Measurements from ENCODE around the gene NR2F1-AS1. TPM values are rescaled to one million over a fixed set of nuclear protein-coding genes. Genes with fewer than 3 reads are reported as not detected.
A peak's percentile ranks its signal among the peaks of the same experiment; 100 is the strongest.

The NR2F1-AS1 gene
- total RNA-seq (2021) = 0.76 to 1.7 TPM (median 1.5 TPM) in 3 replicates
- percentile 33 among the genes with signal in this experiment for Bru-seq, nascent RNA
- long read RNA-seq, experiment 1, partial matches to known transcripts = 0 of 6 reads
- long read RNA-seq, experiment 1, other reads (novel, unspliced or antisense) = 4 of 6 reads
- long read RNA-seq, experiment 2, partial matches to known transcripts = 0 of 4 reads
- long read RNA-seq, experiment 2, other reads (novel, unspliced or antisense) = 2 of 4 reads
- long read RNA-seq, experiment 3 = 0 reads

- Mint-ChIP-seq H3K27me3 (ENCODE audit: low read depth) (peaks cover 10% of the 10 kb centered on the region; the same call in 1 of the 2 replicates), H3K27ac (no peak within 1 kb of the TSS), H3K9me3 (no peaks in the 10 kb centered on the region), H3K4me3 (no peak within 1 kb of the TSS; the same call in 1 of the 2 replicates), H3K36me3 (no peaks in the 10 kb centered on the region), H3K4me1 (peaks cover 33% of the 10 kb centered on the region)
- TF ChIP-seq NFATC4 (CRISPR knock-in tag; IDR thresholded peaks at IDR 0.05) (no peak), NFYB (CRISPR knock-in tag; conservative IDR thresholded peaks at IDR 0.05; ENCODE audit: low read depth) (no peak), MYBL2 (CRISPR knock-in tag; IDR thresholded peaks at IDR 0.05) (no peak), TEAD4 (CRISPR knock-in tag; IDR thresholded peaks at IDR 0.05) (no peak), NR2C2 (CRISPR knock-in tag; IDR thresholded peaks at IDR 0.05) (no peak), ZNF232 (CRISPR knock-in tag; IDR thresholded peaks at IDR 0.05) (no peak), NR3C1 (CRISPR knock-in tag; conservative IDR thresholded peaks at IDR 0.05; ENCODE audit: low read depth) (no peak), FOXK1 (CRISPR knock-in tag; IDR thresholded peaks at IDR 0.05) (no peak), ZBTB21 (CRISPR knock-in tag; IDR thresholded peaks at IDR 0.05; ENCODE audit: borderline replicate concordance) (no peak), ATF2 (CRISPR knock-in tag; IDR thresholded peaks at IDR 0.05; ENCODE audit: borderline replicate concordance, low read depth) (no peak), TCF7 (CRISPR knock-in tag; IDR thresholded peaks at IDR 0.05; ENCODE audit: low read depth) (no peak), ETV6 (CRISPR knock-in tag; IDR thresholded peaks at IDR 0.05) (no peak), TEAD1 (CRISPR knock-in tag; IDR thresholded peaks at IDR 0.05) (no peak), USF1 (CRISPR knock-in tag; IDR thresholded peaks at IDR 0.05) (no peak), E2F5 (CRISPR knock-in tag; IDR thresholded peaks at IDR 0.05) (no peak), NFE2L1 (CRISPR knock-in tag; IDR thresholded peaks at IDR 0.05) (no peak)
- TF ChIP-seq, protein P1, sequence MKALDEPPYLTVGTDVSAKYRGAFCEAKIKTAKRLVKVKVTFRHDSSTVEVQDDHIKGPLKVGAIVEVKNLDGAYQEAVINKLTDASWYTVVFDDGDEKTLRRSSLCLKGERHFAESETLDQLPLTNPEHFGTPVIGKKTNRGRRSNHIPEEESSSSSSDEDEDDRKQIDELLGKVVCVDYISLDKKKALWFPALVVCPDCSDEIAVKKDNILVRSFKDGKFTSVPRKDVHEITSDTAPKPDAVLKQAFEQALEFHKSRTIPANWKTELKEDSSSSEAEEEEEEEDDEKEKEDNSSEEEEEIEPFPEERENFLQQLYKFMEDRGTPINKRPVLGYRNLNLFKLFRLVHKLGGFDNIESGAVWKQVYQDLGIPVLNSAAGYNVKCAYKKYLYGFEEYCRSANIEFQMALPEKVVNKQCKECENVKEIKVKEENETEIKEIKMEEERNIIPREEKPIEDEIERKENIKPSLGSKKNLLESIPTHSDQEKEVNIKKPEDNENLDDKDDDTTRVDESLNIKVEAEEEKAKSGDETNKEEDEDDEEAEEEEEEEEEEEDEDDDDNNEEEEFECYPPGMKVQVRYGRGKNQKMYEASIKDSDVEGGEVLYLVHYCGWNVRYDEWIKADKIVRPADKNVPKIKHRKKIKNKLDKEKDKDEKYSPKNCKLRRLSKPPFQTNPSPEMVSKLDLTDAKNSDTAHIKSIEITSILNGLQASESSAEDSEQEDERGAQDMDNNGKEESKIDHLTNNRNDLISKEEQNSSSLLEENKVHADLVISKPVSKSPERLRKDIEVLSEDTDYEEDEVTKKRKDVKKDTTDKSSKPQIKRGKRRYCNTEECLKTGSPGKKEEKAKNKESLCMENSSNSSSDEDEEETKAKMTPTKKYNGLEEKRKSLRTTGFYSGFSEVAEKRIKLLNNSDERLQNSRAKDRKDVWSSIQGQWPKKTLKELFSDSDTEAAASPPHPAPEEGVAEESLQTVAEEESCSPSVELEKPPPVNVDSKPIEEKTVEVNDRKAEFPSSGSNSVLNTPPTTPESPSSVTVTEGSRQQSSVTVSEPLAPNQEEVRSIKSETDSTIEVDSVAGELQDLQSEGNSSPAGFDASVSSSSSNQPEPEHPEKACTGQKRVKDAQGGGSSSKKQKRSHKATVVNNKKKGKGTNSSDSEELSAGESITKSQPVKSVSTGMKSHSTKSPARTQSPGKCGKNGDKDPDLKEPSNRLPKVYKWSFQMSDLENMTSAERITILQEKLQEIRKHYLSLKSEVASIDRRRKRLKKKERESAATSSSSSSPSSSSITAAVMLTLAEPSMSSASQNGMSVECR (CRISPR knock-in tag; IDR thresholded peaks at IDR 0.05; ENCODE audit: borderline replicate concordance) = no peak
- TF ChIP-seq, protein P2, sequence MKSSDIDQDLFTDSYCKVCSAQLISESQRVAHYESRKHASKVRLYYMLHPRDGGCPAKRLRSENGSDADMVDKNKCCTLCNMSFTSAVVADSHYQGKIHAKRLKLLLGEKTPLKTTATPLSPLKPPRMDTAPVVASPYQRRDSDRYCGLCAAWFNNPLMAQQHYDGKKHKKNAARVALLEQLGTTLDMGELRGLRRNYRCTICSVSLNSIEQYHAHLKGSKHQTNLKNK (CRISPR knock-in tag; IDR thresholded peaks at IDR 0.05) = no peak
- TF ChIP-seq, protein P3, sequence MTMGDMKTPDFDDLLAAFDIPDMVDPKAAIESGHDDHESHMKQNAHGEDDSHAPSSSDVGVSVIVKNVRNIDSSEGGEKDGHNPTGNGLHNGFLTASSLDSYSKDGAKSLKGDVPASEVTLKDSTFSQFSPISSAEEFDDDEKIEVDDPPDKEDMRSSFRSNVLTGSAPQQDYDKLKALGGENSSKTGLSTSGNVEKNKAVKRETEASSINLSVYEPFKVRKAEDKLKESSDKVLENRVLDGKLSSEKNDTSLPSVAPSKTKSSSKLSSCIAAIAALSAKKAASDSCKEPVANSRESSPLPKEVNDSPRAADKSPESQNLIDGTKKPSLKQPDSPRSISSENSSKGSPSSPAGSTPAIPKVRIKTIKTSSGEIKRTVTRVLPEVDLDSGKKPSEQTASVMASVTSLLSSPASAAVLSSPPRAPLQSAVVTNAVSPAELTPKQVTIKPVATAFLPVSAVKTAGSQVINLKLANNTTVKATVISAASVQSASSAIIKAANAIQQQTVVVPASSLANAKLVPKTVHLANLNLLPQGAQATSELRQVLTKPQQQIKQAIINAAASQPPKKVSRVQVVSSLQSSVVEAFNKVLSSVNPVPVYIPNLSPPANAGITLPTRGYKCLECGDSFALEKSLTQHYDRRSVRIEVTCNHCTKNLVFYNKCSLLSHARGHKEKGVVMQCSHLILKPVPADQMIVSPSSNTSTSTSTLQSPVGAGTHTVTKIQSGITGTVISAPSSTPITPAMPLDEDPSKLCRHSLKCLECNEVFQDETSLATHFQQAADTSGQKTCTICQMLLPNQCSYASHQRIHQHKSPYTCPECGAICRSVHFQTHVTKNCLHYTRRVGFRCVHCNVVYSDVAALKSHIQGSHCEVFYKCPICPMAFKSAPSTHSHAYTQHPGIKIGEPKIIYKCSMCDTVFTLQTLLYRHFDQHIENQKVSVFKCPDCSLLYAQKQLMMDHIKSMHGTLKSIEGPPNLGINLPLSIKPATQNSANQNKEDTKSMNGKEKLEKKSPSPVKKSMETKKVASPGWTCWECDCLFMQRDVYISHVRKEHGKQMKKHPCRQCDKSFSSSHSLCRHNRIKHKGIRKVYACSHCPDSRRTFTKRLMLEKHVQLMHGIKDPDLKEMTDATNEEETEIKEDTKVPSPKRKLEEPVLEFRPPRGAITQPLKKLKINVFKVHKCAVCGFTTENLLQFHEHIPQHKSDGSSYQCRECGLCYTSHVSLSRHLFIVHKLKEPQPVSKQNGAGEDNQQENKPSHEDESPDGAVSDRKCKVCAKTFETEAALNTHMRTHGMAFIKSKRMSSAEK (CRISPR knock-in tag; IDR thresholded peaks at IDR 0.05; ENCODE audit: borderline replicate concordance) = no peak
- ChIA-PET POLR2A (no interaction called here), CTCF (no interaction called here)
- DNase-seq (ENCODE audit: low spot score) = no peak
- no peak for ATAC-seq
Observed at GRCh38 chr5:93580927-93581445, at the start of gene NR2F1-AS1. TSS of gene NR2F1-AS1 (minus strand) at chr5:93581219.
